Uterus (tissue), 2 donors: ENCODE data around the gene E2F4.

ENCODE experiments used
- CTCF ChIP-seq, 4 experiments: fragments of 200-600 bp in 2 of 4; fragments of 450-650 bp in 2 of 4; sonication (generic) in 2 of 4; IDR thresholded peaks; one replicate each; pipeline ENCODE4 v1.5.1; 2016 to 2019; ENCODE audit warnings: antibody characterized with exemption in 4 of 4, mild to moderate bottlenecking in 2 of 4, moderate library complexity in 1 of 4
- POLR2A ChIP-seq, 2 donors: fragments of 450-650 bp; IDR thresholded peaks; one replicate each; pipeline ENCODE4 v1.6.1; 2016; ENCODE audit warnings: antibody characterized with exemption in 2 of 2, mild to moderate bottlenecking in 1 of 2, moderate library complexity in 1 of 2

DNA sequence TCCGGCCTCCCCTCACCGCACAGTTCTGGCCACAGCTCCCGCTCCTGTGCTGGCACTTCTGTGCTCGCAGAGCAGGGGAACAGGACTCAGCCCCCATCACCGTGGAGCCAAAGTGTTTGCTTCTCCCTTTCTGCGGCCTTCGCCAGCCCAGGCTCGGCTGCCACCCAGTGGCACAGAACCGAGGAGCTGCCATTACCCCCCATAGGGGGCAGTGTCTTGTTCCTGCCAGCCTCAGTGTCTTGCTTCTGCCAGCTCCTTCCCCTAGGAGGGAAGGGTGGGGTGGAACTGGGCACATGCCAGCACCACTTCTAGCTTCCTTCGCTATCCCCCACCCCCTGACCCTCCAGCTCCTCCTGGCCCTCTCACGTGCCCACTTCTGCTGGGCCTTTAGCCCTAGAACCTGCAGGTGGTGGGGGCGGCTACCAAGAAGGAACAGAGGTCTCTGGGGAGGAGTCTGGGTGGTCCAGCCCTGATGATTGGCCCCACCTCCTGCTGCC is 6.3 kb downstream of the E2F4 start:
- peak; percentile 13 to 46 (median 32) for TF ChIP-seq CTCF (IDR thresholded peaks at IDR 0.05)
- TF ChIP-seq POLR2A (IDR thresholded peaks at IDR 0.05) = no peak
